DMS53 (cell line): ENCODE results near the gene BMS1.
"Not testable (repeated sequence)": the region's sequence is repeated elsewhere in the genome, so short reads cannot be mapped to it uniquely, and the experiment has no call there.

Source experiments
- DNase-seq: peaks from one replicate; lab custom pipeline; 2025; lab: John Stamatoyannopoulos, UW

Gene BMS1

DNA sequence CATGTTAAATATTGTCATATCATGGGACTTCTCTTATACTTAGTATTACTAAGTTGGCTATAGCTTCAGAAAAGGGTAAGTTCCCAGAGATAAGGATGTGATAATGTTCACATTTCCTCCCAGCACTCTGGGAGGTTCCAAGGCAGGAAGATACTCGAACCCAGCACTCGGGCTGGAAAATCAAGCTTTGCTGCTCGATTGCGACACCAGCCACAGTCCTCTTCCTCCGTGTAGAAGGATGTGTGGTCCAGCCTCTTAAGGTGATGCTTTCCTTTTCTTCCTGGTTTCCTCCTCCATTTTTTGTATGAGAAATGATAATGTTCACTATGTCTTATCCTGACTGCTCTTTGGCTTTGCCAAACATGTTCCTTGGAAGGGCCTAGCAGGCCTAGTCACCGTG is 3.2 kb downstream of the BMS1 start:
- DNase-seq: no peak

DNA sequence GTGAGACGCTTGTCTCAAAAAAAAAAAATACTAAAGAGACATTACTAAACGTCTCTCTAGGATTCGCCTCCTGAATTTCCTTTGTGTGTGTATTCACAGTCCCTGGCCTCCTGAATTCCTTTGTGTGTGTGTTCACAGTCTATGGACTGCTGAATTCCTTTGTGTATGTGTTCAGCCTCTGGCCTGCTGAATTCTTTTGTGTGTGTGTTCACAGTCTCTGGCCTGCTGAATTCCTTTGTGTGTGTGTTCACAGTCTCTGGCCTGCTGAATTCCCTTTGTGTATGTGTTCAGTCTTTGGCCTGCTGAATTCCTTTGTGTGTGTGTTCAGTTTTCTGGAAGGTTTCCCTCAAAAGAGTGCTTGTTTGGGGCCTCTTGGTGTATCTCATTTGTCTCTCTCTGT is 8.2 kb downstream of the BMS1 start:
- no peak for DNase-seq

DNA sequence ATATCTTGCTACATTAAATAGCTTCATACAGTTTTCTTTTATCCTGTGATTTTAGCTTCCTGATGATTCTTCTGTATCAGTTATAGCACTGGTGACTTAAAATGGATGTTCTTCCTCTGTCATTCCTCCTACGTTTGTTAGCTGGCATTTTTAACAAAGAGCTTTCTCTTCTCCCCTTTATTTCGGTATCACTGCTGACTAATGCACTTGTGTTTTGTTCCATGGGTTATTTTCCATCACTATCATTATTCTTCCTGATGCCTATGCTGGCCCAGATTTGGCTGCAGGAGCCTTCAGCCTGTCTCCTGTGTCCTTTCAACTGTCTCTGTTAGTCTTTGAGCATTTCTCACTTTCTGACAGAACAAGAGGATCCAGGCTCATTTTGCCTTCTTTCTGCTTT is 13.1 kb downstream of the BMS1 start:
- DNase-seq: no peak

DNA sequence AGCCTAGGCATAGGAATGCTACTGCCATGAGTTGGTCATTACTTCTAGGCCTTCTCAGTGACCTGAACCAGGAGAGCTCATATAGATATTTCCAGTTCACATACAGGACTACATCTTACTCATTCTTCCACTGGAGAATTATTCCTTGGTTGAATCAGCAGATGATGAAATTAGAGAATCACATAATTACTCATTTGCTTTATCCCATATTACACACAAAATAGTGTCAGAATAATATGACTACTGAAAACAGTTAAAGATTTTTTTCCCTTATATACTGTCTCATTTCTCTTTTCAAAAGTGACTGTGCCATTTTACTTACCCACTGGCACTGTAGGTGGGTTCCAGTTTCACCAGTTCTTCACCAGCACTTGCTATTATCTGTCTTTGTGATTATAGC is 18.5 kb downstream of the BMS1 start:
- no peak for DNase-seq

DNA sequence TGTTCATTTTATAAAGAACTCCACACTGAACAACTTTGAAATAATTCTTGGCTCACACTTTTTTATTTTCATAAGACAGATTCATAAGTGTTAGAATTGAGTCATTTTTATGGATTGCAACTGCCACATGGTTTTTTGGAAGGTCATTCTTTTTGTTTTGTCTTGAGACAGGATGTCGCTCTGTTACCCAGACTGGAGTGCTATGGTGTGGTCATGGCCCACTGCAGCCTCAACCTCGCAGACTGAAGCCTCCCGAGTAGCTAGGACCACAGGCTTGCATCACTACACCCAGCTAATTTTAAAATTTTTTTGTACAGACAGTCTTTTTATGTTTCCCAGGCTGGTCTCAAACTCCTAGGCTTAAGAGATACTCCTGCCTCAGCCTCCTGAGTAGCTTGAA is 20.3 kb downstream of the BMS1 start:
- no peak for DNase-seq

DNA sequence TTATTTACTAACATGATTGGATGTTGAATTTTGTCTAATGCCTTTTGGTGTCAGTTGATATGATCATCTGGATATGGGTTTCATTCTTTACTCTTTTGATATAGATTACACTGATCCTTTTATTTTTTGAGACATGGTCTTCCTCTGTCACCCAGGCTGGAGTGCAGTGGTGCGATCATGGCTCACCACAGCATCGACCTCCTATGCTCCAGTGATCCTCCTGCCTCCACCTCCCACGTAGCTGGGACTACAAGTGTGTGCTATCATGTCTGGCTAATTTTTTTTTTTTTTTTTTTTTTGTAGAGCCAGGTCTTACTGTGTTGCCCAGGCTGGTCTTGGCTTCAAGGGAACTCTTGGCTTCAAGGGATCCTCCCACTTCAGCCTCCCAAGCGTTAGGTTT is 27.1 kb downstream of the BMS1 start:
- no peak for DNase-seq

DNA sequence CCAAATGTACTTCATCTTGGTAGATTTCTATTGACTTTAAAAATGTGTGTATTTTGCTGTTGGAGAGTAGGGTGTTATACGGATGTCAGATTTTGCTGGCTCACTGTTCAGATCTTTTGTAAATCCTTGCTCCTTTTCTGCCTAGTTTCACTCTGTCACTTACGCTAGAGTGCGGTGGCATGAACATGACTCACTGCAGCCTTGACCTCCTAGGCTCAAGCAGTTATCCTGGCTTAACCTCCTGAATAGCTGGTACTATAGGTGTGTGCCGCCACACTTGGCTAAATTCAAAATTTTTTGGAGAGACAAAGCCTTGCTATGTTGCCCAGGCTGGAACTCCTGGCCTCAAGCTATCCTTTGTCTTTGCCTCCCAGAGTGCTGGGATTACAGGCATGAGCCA is 29.4 kb downstream of the BMS1 start:
- DNase-seq: no peak

DNA sequence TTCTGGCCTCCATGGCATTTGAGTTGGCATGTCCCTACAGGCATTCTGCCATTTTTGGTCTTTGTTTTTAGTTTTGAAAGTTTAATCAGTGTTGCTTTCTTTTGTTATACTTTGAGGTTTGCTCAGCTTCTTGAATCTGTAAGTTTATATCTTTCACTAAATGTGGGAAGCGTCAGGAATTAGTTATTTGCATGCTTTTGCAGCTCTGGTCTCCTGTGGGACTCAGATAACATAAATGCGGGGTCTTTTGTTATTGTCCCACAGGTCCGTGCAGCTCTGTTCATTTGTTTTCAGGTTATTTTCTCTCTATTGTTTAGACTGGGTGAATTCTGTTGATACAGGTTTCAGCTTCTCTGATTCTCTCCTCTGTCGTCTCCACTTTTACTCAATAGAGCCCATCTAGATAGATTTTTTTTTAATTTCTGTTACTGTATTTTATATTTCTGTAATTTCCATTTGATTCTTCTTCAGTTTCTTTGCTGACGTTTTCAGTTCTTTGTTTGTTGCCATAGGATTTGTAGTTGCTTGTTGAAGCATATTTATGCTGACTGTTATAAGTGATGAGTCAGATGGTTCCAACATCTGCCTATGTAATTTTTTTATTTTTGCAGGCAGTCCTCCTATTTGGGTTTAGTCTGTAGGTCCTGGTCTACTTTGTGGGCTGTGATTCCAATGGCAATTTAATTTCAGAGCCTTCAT is 31.5 kb downstream of the BMS1 start:
- DNase-seq: peak; percentile 13

DNA sequence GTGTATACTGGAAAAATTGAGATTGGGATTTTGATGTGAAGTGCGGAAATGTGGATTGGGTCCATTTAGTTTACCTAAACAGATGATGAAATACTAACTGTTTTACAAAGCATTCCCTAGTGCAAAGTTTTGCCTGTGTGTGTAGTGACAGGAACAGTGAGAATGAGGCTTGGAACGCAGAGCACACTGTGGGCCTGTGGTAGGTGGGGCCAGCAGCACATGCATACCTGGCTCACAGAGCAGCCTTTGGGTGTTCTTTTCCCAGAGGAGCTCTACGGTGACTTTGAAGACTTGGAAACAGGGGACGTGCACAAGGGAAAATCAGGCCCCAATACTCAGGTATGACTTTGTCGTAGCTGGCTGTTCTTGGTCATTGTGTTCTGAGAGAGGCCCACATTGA is 33.7 kb downstream of the BMS1 start:
- not testable (repeated sequence) for DNase-seq

DNA sequence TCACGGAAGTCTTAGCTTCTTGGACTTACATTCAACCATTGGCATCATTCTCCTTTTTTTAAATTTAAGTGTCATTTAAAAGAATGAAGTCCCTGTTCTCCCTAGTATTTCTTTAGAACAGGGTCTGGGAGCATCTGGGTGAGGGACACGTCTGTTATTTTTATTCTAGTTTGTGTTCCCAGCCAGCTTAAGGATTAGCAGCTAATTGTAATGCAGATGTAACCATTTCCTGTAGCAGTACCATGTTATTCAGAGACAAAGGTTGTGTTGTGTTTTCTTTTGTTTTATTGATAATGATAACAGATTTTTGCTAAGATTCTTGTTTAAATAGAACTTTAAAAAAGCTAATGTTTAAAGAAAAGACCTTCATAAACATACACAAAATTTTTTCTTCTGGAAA is 34.3 kb downstream of the BMS1 start:
- no peak for DNase-seq

DNA sequence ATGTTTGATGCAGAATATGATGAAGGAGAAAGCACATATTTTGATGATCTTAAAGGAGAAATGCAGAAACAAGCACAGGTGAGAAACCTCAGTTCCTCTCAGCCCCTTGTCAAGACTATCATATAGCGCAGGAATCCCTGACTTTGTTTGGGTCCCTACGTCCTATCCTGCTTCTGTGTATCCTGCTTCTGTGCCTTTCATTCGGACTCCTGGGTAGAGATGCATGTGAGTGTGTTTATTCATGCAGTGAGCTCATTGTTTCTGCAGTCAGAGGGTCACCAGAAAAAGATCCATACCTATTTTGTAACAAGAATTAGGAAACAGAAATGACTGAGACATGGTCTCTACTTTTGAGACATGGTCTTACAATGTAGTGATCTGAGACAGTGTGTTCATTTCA is 34.8 kb downstream of the BMS1 start:
- not testable (repeated sequence) for DNase-seq

DNA sequence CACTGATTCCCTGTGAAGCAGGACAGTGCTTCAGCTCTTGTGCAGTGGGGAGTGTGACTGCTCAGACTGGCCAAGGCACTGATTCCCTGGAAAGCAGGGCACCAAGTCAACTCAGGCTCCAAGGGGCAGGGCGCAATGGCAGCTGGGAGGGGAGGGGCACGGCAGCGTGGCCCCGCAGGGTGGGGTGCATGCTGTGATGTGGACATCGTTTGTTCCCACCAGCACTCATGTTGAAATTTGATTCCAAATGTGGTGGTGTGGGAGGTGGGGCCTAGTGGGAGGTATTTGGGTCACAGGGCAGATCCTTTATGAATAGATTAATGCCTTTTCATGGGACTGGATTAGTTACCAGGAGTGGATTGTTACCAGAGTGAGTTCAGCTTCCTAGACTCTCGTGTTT is 44.2 kb downstream of the BMS1 start:
- not testable (repeated sequence) for DNase-seq

DNA sequence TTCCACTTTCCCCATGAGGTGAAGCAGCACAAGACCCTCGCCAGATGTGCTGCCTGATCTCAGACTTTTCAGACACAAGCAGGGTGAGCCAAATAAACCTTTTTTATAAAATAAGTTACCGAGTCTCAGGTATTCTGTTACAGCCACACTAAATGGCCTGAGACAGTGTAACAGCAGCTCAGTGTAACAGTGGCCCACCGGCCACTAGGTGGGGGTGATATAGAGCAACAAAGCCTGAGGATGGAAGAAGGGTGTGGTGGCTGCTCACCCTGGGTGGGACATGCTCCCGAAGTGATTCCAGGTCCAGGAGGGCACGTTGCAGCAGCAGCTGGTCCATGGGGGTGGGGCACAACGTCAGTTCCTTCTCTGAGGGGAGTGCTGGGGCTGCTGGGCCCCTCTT is 44.6 kb downstream of the BMS1 start:
- DNase-seq: no peak

DNA sequence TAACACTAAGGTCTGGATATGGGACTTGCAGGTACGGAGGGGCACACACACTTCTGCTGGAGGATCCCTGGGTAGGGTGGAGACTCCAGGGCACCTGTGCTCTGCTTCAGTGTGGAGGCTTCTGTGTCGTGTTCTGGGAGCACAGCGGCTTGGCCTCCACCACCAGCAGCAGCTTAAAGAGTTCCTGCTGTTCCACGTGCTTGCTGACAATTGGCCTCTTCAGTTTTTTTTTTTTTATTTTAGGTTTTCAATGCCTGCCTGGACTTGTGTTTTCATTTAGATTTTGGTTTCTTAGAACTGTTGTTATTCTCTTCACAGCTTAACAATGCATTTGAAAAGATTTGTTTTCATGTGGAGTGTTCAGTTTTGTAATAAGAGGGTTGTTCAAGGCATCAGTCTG is 45.8 kb downstream of the BMS1 start:
- DNase-seq: not testable (repeated sequence)

DNA sequence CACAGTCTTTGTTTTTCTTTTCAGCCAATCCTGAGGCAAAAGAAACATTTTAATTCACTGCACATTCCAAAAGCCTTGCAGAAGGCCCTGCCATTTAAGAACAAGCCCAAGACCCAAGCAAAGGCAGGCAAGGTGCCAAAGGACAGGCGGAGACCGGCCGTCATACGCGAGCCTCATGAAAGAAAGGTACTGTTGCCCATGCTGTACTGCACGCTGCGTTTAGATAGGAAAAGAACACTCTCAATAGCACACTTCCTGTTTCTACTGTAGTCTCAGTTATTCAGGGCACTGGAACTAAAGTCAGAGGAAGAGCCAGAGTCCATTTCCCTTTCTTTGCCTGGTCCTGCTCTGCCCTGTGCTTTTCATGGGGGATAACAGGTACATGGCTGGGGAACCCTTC is 47.6 kb downstream of the BMS1 start:
- no peak for DNase-seq

DNA sequence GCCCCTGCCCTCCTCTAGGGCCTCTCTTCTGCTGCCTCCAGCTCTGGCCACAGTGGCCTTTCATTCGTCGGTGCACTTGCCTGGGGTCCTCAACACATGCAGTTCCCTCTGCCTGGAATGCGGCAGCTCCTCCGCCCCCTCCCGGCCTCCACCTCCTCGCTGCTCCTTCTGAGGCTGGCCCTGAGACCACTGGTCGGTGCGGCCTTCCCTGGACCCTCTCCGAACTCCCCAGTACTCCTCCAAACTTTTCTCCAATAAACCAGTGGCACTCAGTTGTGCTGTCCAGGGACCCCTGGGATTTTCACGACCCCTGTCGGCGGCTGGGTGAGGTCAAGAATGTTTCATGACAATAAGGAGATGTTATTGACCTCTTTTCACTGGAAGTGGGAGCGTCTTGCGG is 53.5 kb downstream of the BMS1 start:
- DNase-seq: no peak

DNA sequence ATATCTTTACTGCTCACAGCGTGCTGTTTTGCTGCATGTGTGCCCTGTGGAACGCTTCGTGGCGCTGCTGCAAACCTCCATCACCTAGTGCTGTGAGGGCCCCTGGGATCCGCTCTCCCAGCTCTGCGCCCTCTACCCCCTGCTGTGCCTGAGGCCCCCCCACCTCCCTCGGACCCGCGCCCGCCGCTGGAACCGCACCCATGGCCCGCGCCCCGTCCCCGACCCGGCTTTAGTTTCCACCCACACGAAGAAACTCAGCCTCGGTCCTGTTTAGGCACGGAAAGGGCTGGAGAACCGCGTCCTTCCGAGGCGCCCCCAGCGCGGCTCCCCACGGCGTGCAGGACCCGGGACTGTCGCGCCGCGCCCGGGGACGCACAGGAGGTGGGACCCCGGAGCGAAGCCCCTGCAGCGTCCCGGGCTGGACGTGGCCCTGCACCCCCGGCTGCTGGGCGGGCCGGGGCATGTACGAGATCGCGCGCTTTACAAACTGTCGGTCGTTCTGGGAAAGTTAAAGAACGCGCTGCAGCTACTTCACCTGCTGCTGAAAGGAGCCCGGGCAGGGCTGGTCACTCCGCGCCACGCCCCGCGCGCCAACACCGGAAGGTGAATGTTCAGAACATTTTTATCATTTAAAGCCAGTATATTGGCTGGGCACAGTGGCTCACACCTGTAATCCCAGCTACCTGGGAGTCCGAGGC is 54.3 kb downstream of the BMS1 start:
- peak; percentile 66 for DNase-seq

DNA sequence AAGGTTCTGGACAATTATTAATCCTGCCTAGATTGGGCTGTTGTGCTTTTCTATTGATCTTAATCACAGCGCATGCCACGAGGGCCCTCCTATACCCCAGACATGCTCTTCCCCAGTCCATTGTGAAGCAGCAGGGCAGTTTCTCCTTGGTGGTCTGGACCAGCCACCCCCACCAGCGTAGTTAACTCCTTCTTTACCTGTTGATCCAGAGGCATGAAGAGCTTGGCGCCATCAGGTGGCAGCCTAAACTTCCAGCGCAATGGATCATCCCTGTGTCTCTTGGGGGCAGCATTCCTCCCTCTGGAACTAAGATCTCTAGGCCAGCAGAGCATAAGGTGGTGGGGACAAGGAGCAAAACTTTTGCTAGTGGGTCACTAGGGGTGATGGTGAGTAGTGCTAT is 62.2 kb downstream of the BMS1 start:
- not testable (repeated sequence) for DNase-seq

DNA sequence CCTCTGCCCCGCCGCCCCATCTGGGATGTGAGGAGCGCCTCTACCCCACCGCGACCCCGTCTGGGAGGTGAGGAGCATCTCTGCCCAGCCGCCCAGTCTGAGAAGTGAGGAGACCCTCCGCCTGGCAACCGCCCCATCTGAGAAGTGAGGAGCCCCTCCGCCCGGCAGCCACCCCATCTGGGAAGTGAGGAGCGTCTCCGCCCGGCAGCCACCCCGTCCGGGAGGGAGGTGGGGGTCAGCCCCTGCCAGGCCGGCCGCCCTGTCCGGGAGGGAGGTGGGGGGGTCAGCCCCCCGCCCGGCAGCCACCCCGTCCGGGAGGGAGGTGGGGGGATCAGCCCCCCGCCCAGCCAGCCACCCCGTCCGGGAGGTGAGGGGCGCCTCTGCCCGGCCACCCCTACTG is 64.7 kb downstream of the BMS1 start:
- DNase-seq: not testable (repeated sequence)

DNA sequence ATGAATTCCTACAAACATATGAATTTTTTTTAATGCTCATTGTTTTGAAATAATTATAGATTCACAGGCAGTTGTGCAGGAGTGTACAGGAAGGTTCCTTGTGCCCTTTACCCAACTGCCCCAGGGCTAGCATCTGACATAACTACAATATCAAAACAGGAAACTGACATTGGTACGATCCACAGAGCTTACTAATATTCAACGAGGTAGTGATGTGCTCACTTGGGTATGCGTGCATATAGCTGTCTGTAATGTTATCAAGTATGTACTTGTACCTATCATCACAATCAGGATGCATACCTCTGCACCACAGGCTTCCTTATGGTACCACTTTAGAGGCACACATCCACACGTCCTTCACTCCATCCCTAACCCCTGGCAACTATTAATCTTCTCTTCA is 68.3 kb downstream of the BMS1 start:
- DNase-seq: no peak

DNA sequence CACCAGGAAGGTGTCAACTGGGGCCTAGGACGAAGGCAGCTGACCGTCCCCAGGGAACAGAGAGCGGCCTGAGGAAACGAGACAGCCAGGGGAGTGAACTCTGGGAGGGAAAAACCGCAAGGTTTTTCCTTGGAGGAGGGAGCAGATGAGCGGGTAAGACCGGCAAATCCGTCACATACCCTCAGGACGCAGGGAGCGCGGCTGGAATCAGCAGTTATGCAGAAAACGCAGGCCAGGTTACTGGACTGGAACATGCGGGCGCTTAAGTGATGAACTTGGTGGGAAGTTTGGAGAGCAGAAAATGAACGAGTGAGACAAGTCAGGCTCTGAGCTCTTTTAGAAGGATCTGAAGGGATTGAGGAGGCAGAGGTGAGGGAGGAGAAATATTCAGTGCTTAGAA is 76.7 kb downstream of the BMS1 start:
- no peak for DNase-seq

DNA sequence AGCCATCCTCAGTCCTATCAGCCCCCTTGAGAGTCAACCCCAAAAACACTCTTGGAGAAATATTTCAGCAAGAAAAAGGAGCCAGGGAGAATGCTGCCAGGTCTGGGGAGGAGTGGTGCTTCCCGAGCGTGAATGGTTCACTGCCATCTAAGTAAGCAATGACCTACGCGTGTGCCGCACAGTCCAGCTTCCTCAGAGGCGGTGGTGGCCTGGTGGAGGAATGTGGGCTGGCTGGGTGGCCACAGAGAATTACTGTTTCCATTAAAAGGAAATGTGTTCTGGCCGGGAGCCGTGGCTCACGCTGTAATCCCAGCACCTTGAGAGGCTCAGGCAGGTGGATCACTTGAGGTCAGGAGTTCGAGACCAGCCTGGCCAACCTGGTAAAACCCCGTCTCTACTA is 77.4 kb downstream of the BMS1 start:
- DNase-seq: not testable (repeated sequence)

DNA sequence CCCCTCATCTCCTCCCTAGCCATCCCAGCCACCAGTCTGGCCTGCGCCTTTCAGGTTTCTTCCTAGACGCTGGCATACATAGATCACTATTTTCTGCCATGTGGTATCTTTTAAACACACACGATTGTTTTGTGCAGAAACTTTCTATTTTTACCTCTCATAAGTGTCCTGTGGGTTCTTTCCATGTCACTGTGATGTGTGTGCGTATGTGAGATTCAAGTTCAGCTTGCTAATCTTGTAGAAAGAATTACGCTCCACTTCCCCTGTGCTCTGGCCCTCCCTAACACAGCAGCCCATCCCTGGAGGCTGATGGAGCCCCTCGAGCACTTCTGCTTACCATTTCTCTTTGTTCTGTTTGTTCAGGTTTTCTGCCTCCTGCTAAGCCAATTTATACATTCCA is 80.2 kb downstream of the BMS1 start:
- not testable (repeated sequence) for DNase-seq

DNA sequence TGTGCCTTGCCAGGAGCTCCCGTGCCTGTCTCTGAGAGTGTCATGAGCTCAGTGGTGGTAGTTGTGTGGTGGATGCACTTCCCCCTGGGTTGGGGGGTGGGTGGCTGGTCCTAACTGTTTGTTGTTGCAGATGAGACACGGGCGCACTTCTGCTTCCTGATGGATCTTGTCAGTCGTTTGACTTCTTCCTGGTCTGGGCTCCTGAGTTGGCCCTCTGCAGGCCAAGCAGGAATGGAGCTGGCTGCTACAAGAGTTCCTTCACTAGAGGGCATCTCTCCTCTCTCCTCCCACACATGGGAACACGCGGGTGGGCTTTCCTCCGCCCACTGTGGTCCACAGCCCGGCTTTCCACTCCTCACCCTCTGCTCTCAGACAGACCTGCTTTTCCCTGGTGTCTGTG is 82.0 kb downstream of the BMS1 start:
- DNase-seq: peak; percentile 76
